H1 (cell line): ENCODE results near the gene TMEM266. TPM values are rescaled to one million over a fixed set of nuclear protein-coding genes. Genes with fewer than 3 reads are reported as not detected.

Experiments
- GTF2F1 ChIP-seq: IDR thresholded peaks from 2 replicates; pipeline ENCODE4 v1.6.1; 2012; ENCODE audit warnings: low read depth, low read length, improper control_type of control experiment, borderline replicate concordance
- MAFK ChIP-seq: IDR thresholded peaks from 2 replicates; pipeline ENCODE4 v1.6.1; 2012; ENCODE audit warnings: low read depth, mild to moderate bottlenecking, improper control_type of control experiment, low read length
- NANOG ChIP-seq: IDR thresholded peaks from 2 replicates; pipeline ENCODE4 v1.6.1; 2011; ENCODE audit warnings: low read length, low read depth, mild to moderate bottlenecking, inconsistent platforms; ENCODE audit not compliant: insufficient read depth, poor library complexity, severe bottlenecking
- RBBP5 ChIP-seq: IDR thresholded peaks from 2 replicates; pipeline ENCODE4 v1.7.1; 2012; ENCODE audit warnings: low read depth, mild to moderate bottlenecking, inconsistent platforms, low read length, moderate library complexity, borderline replicate concordance
- SIRT6 ChIP-seq: IDR thresholded peaks from one replicate; pipeline ENCODE4 v1.7.1; 2012; ENCODE audit warnings: low read length, inconsistent platforms
- polyA plus RNA-seq, 7 experiments: library from polyadenylated mRNA; depleted of rRNA in 3 of 7; stranded (reverse) in 5 of 7; unstranded in 2 of 7; fragments of >200 nt in 5 of 7; fragments of 200-250 nt in 2 of 7; gene quantifications; 1 replicate in 5 of 7; 2 replicates in 1 of 7; 4 replicates in 1 of 7; pipeline versions ENCODE4 v1.2.1 to v1.2.3, GENCODE V29; 2011 to 2013; ENCODE audit warnings: missing spikeins in 2 of 7, mixed read lengths in 2 of 7
- total RNA-seq: library from RNA; stranded (reverse); fragmentation: NEBNext Ultra II Directional; extraction: Animal tissue kit (Norgen Biotek cat#: 25700); gene quantifications from 2 replicates; pipeline ENCODE4 v1.2.1, GENCODE V29; 2021

The TMEM266 gene
- total and polyA plus RNA-seq, 2 of the 8 experiments (the other 6 are each of a cell fraction or from before 2014, with no cell fraction given) = 2.6 TPM

- TF ChIP-seq GTF2F1 (no peak), NANOG (no peak), RBBP5 (no peak), MAFK (no peak), SIRT6 (no peak)
Observed at GRCh38 chr15:76056931-76057330, 2.9 kb upstream of the TMEM266 start (continued).
